K562 (cell line): Measurements from ENCODE around the gene KCTD11. TPM values are rescaled to one million over a fixed set of nuclear protein-coding genes. Genes with fewer than 3 reads are reported as not detected.

Source experiments
- ARID1B ChIP-seq: fragments of 450-650 bp; IDR thresholded peaks from 2 replicates; pipeline ENCODE4 v1.6.1; 2016; ENCODE audit warnings: antibody characterized with exemption, mild to moderate bottlenecking, inconsistent platforms
- ARID2 ChIP-seq: fragments of 450-650 bp; IDR thresholded peaks from 2 replicates; pipeline ENCODE4 v1.6.1; 2017; ENCODE audit warnings: antibody characterized with exemption, mild to moderate bottlenecking
- CBFA2T3 ChIP-seq: fragments of 450-650 bp; IDR thresholded peaks from 2 replicates; pipeline ENCODE4 v1.6.1; 2017
- CCNT2 ChIP-seq: IDR thresholded peaks from 2 replicates; pipeline ENCODE4 v1.6.1; 2011; ENCODE audit warnings: borderline replicate concordance, low read depth, mild to moderate bottlenecking, moderate library complexity, mixed read lengths, low read length; ENCODE audit not compliant: insufficient read length; ENCODE audit errors: extremely low read depth
- E2F6 ChIP-seq, 2 experiments: IDR thresholded peaks; 2 replicates each; pipeline ENCODE4 v1.6.1; 2011; ENCODE audit warnings: borderline replicate concordance in 1 of 2, control low read depth in 1 of 2, low read depth in 1 of 2, low read length in 1 of 2, mild to moderate bottlenecking in 1 of 2, mixed read lengths in 1 of 2, moderate library complexity in 1 of 2; ENCODE audit not compliant: insufficient read depth in 1 of 2, insufficient read length in 1 of 2, poor library complexity in 1 of 2, severe bottlenecking in 1 of 2; ENCODE audit errors: extremely low read depth in 1 of 2
- ETS1 ChIP-seq: conservative IDR thresholded peaks from 2 replicates; pipeline ENCODE4 v1.6.1; 2011; ENCODE audit warnings: low read depth, mild to moderate bottlenecking, low read length; ENCODE audit not compliant: control insufficient read depth
- GTF3C2 ChIP-seq: IDR thresholded peaks from 3 replicates; pipeline ENCODE4 v1.6.1; 2011; ENCODE audit warnings: borderline replicate concordance, mild to moderate bottlenecking, moderate library complexity; ENCODE audit not compliant: insufficient read length; ENCODE audit errors: extremely low read depth
- ILF3 ChIP-seq: fragments of 450-650 bp; IDR thresholded peaks from 2 replicates; pipeline ENCODE4 v1.6.1; 2018; ENCODE audit warnings: antibody characterized with exemption, mild to moderate bottlenecking, moderate library complexity, borderline replicate concordance
- L3MBTL2 ChIP-seq: fragments of 450-650 bp; IDR thresholded peaks from 2 replicates; pipeline ENCODE4 v1.6.1; 2016; ENCODE audit warnings: mild to moderate bottlenecking, moderate library complexity
- POLR2AphosphoS5 ChIP-seq: IDR thresholded peaks from 2 replicates; pipeline ENCODE4 v1.6.1; 2011; ENCODE audit warnings: mild to moderate bottlenecking, low read depth, low read length, moderate library complexity; ENCODE audit not compliant: control insufficient read depth, insufficient read depth
- PYGO2 ChIP-seq: fragments of 450-650 bp; IDR thresholded peaks from 2 replicates; pipeline ENCODE4 v1.6.1; 2016; ENCODE audit warnings: mild to moderate bottlenecking, missing genetic modification characterization, moderate library complexity, missing compliant biosample characterization
- SETDB1 ChIP-seq: IDR thresholded peaks from one replicate; pipeline ENCODE4 v1.6.1; 2012; ENCODE audit warnings: low read length, control low read depth, inconsistent platforms
- STAG1 ChIP-seq: sonication (generic); formaldehyde crosslinking; IDR thresholded peaks from 2 replicates; pipeline ENCODE4 v1.5.0; 2020; ENCODE audit warnings: missing genetic modification reagents, borderline replicate concordance
- TAL1 ChIP-seq: fragments of 450-650 bp; IDR thresholded peaks from 2 replicates; pipeline ENCODE4 v1.6.1; 2016; ENCODE audit warnings: mild to moderate bottlenecking
- THAP12 ChIP-seq: fragments of 250-450 bp; sonication (Bioruptor Pico); IDR thresholded peaks from 2 replicates; pipeline ENCODE4 v1.9.0; 2021; ENCODE audit warnings: mild to moderate bottlenecking, inconsistent platforms
- XRCC3 ChIP-seq: fragments of 450-650 bp; IDR thresholded peaks from 2 replicates; pipeline ENCODE4 v1.6.1; 2017; ENCODE audit warnings: mild to moderate bottlenecking, moderate library complexity
- ZEB2 ChIP-seq: fragments of 450-650 bp; IDR thresholded peaks from 2 replicates; pipeline ENCODE4 v1.6.1; 2016
- ZNF41 ChIP-seq: fragments of 250-450 bp; sonication (Bioruptor Pico); conservative IDR thresholded peaks from 2 replicates; pipeline ENCODE4 v1.4.0; 2020; ENCODE audit warnings: mild to moderate bottlenecking
- ZNF436 ChIP-seq: fragments of 250-450, 450-650 bp; sonication (Bioruptor Pico); formaldehyde crosslinking; IDR thresholded peaks from 2 replicates; pipeline ENCODE4 v1.7.0; 2020; ENCODE audit warnings: mild to moderate bottlenecking
- ZNF561 ChIP-seq: fragments of 450-650 bp; formaldehyde crosslinking; conservative IDR thresholded peaks from 2 replicates; pipeline ENCODE4 v1.4.0; 2020; ENCODE audit warnings: mild to moderate bottlenecking, moderate library complexity
- ZNF589 ChIP-seq: fragments of 200-800 bp; sonication (Bioruptor generic); IDR thresholded peaks from 2 replicates; pipeline ENCODE4 v1.6.1; 2016; ENCODE audit warnings: low read depth, missing genetic modification characterization, missing compliant biosample characterization
- ZNF830 ChIP-seq: fragments of 250-450 bp; sonication (Bioruptor Pico); IDR thresholded peaks from 2 replicates; pipeline ENCODE4 v1.5.0; 2021; ENCODE audit warnings: mild to moderate bottlenecking
- polyA plus RNA-seq, 8 experiments: library from polyadenylated mRNA; depleted of rRNA in 4 of 8; stranded (reverse) in 5 of 8; unstranded in 3 of 8; fragments of >200 nt; fragmentation: Nextera tagmentation in 2 of 8; fragmentation: Illumina TruSeq in 1 of 8; extraction: Ambion mirVana in 2 of 8; extraction: Trizol in 1 of 8; gene quantifications; 2 replicates each; pipeline versions ENCODE4 v1.2.1 to v1.2.3, GENCODE V29; 2011 to 2014; ENCODE audit warnings: inconsistent platforms in 1 of 8, missing spikeins in 1 of 8
- total RNA-seq, 7 experiments: library from RNA; depleted of rRNA in 6 of 7; stranded (reverse); fragments of >200 nt in 6 of 7; fragmentation: Illumina TruSeq in 2 of 7; extraction: Trizol in 2 of 7; gene quantifications; 2 replicates each; pipeline versions ENCODE4 v1.2.1 to v1.2.3, GENCODE V29; 2011 to 2021; ENCODE audit warnings: low replicate concordance in 1 of 7

Gene KCTD11
- total and polyA plus RNA-seq, 9 of the 15 experiments (the other 6 are each of a cell fraction or from before 2014, with no cell fraction given) = 0.01 to 3.2 (median 2.5) TPM; not detected in 1

- TF ChIP-seq ZNF41 (CRISPR knock-in tag) = no peak
- peak; percentile 51 for TF ChIP-seq TAL1
- no peak for TF ChIP-seq ILF3
- no peak for TF ChIP-seq ZNF830 (CRISPR knock-in tag)
- no peak for TF ChIP-seq ZNF436 (CRISPR knock-in tag)
- no peak for TF ChIP-seq CCNT2
- TF ChIP-seq L3MBTL2 = no peak
- TF ChIP-seq ARID2 = no peak
- TF ChIP-seq CBFA2T3 = peak; percentile 60; the same call in 1 of the 2 replicates
- TF ChIP-seq SETDB1 = no peak
- no peak for TF ChIP-seq ZNF589
- TF ChIP-seq GTF3C2 = no peak
- peak; percentile 55; the same call in 1 of the 2 replicates for TF ChIP-seq ARID1B
- no peak for TF ChIP-seq THAP12 (CRISPR knock-in tag)
- no peak for TF ChIP-seq PYGO2 (tag)
- TF ChIP-seq XRCC3 = no peak
- TF ChIP-seq ZNF561 = no peak
- no peak for TF ChIP-seq POLR2AphosphoS5
- no peak for TF ChIP-seq ETS1
- TF ChIP-seq STAG1 = no peak
- TF ChIP-seq E2F6 (IDR thresholded peaks at IDR 0.05; ENCODE audit: borderline replicate concordance in 1 of 2, extremely low read depth in 1 of 2, insufficient read depth in 1 of 2, insufficient read length in 1 of 2, low read depth in 1 of 2, low read length in 1 of 2, poor library complexity in 1 of 2, severe bottlenecking in 1 of 2) = no peak
- 0 out of 2 replicates have a peak, but pooled peaks have one; percentile 20 for TF ChIP-seq ZEB2
Observed at GRCh38 chr17:7374353-7374752, 22.4 kb downstream of the KCTD11 start (continued).
